Neural cell (in vitro differentiated cells): ENCODE measurements around the gene MBD6.

Experiments
- MXI1 ChIP-seq: fragments of 450-650 bp; conservative IDR thresholded peaks from 2 replicates; pipeline ENCODE4 v1.6.1; 2014; ENCODE audit warnings: antibody characterized with exemption, mild to moderate bottlenecking; ENCODE audit not compliant: poor library complexity, severe bottlenecking
- RAD21 ChIP-seq: fragments of 450-650 bp; conservative IDR thresholded peaks from 2 replicates; pipeline ENCODE4 v1.6.1; 2014; ENCODE audit warnings: antibody characterized with exemption, mild to moderate bottlenecking, moderate library complexity
- SMC3 ChIP-seq: fragments of 450-650 bp; conservative IDR thresholded peaks from 2 replicates; pipeline ENCODE4 v1.6.1; 2014; ENCODE audit warnings: antibody characterized with exemption, mild to moderate bottlenecking, moderate library complexity; ENCODE audit not compliant: poor library complexity
- TF ChIP-seq, protein P1 (sequence below): fragments of 450-650 bp; IDR thresholded peaks from 2 replicates; pipeline ENCODE4 v1.5.1; 2014; ENCODE audit warnings: antibody characterized with exemption, mild to moderate bottlenecking, moderate library complexity; ENCODE audit not compliant: poor library complexity, severe bottlenecking

DNA sequence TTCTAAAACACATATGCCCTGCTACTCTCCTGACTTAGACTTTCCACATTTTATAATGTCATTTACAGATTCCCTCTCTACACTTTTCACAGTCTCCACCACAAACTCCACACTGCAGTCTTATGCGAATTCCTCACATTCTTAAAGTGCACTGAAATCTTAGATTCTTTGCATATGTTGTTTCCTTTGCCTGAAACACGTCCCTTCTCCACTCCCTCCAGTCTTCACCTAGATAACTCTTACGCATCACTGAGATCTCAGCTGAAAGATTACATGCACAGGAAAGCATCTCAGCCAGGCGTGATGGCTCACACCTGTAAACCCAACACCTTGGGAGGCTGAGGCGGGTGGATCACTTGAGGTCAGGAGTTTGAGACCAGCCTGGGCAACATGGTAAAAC is 39.2 kb upstream of the MBD6 start:
- TF ChIP-seq, protein P1, sequence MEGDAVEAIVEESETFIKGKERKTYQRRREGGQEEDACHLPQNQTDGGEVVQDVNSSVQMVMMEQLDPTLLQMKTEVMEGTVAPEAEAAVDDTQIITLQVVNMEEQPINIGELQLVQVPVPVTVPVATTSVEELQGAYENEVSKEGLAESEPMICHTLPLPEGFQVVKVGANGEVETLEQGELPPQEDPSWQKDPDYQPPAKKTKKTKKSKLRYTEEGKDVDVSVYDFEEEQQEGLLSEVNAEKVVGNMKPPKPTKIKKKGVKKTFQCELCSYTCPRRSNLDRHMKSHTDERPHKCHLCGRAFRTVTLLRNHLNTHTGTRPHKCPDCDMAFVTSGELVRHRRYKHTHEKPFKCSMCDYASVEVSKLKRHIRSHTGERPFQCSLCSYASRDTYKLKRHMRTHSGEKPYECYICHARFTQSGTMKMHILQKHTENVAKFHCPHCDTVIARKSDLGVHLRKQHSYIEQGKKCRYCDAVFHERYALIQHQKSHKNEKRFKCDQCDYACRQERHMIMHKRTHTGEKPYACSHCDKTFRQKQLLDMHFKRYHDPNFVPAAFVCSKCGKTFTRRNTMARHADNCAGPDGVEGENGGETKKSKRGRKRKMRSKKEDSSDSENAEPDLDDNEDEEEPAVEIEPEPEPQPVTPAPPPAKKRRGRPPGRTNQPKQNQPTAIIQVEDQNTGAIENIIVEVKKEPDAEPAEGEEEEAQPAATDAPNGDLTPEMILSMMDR: no peak
- TF ChIP-seq SMC3 (no peak), RAD21 (no peak), MXI1 (no peak)
